Stimulated activated CD8-positive, alpha-beta memory T cell treated with anti-CD3 and anti-CD28 coated beads, Interleukin-7, amount 100 ng/mL, for 24 hours (primary cell): ENCODE data around the gene NDUFS6.
"Not testable (repeated sequence)": the region's sequence is repeated elsewhere in the genome, so short reads cannot be mapped to it uniquely, and the experiment has no call there.

Experiments
- DNase-seq: peaks from one replicate; pipeline ENCODE4 v3.0.0-alpha.2; 2020; ENCODE audit warnings: low read depth

Gene NDUFS6

GRCh38 chr5:1834022-1834551, 32.9 kb downstream of the NDUFS6 start:
- no peak for DNase-seq

- no peak for DNase-seq
These were observed 33.7 kb downstream of the NDUFS6 start for GRCh38 chr5:1834721-1835429.

GRCh38 chr5:1835431-1835830, 34.2 kb downstream of the NDUFS6 start:
- DNase-seq, result no peak

- DNase-seq, result no peak
These were observed 35.1 kb downstream of the NDUFS6 start for GRCh38 chr5:1836176-1836890.

GRCh38 chr5:1836891-1837880, 36.0 kb downstream of the NDUFS6 start:
- no peak for DNase-seq

- DNase-seq, result no peak
These were observed 36.8 kb downstream of the NDUFS6 start for GRCh38 chr5:1838013-1838412.

- DNase-seq, result no peak
These were observed 38.9 kb downstream of the NDUFS6 start for GRCh38 chr5:1840071-1840547.

- no peak for DNase-seq
These were observed 39.7 kb downstream of the NDUFS6 start for GRCh38 chr5:1840741-1841521.

GRCh38 chr5:1842004-1842819, 41.0 kb downstream of the NDUFS6 start:
- DNase-seq, result no peak

GRCh38 chr5:1843761-1844160, 42.6 kb downstream of the NDUFS6 start:
- not testable (repeated sequence) for DNase-seq

GRCh38 chr5:1844708-1845436, 43.7 kb downstream of the NDUFS6 start:
- DNase-seq, result no peak

GRCh38 chr5:1845696-1846095, 44.5 kb downstream of the NDUFS6 start:
- no peak for DNase-seq

- no peak for DNase-seq
These were observed 45.4 kb downstream of the NDUFS6 start for GRCh38 chr5:1846583-1846982.

GRCh38 chr5:1847056-1847455, 45.8 kb downstream of the NDUFS6 start:
- DNase-seq, result no peak

GRCh38 chr5:1847611-1848010, 46.4 kb downstream of the NDUFS6 start:
- DNase-seq, result no peak

GRCh38 chr5:1850324-1851154, 49.3 kb downstream of the NDUFS6 start:
- DNase-seq, result no peak

GRCh38 chr5:1851290-1851934, 50.2 kb downstream of the NDUFS6 start:
- DNase-seq, result no peak

GRCh38 chr5:1852324-1852947, 51.2 kb downstream of the NDUFS6 start:
- no peak for DNase-seq
